Measurements from ENCODE around the gene LDHAL6A. TPM values are rescaled to one million over a fixed set of nuclear protein-coding genes. Genes with fewer than 3 reads are reported as not detected.
"Not testable (repeated sequence)": the region's sequence is repeated elsewhere in the genome, so short reads cannot be mapped to it uniquely, and the experiment has no call there.

Gene LDHAL6A
- polyA plus RNA-seq (2011; rRNA removed) (not detected in 2 replicates), polyA plus RNA-seq (2017; fragmentation: RNase III; extraction: RNeasy Plus Mini Kit Qiagen cat#74134 plus additional on column Dnase treatment) (not detected in 3 replicates), polyA minus RNA-seq (2011; rRNA and poly(A)+ RNA removed) (not detected in 2 replicates)
- not detected in 2 replicates for polyA plus RNA-seq (2012; cell fraction: cytosol; rRNA removed)
- polyA plus RNA-seq (2012; cell fraction: nucleus; rRNA removed) = not detected in 2 replicates

- ATAC-seq (no peak), DNase-seq (ENCODE audit: low read depth in 1 of 2, low spot score in 1 of 2) (no peak), FAIRE-seq (no peak)
- 91% methylated on average over 33 of the region's 47 CpGs for WGBS (ENCODE audit: missing lambda C conversion rate)
- POLR2A ChIA-PET = no interaction called here
- TF ChIP-seq CBX8 (IDR thresholded peaks at IDR 0.05) (no peak), PHF8 (IDR thresholded peaks at IDR 0.05; ENCODE audit: borderline replicate concordance, low read depth) (no peak), GATA3 (IDR thresholded peaks at IDR 0.05; ENCODE audit: borderline replicate concordance) (no peak), NPAS2 (CRISPR knock-in tag; IDR thresholded peaks at IDR 0.05; ENCODE audit: borderline replicate concordance) (no peak), E2F6 (IDR thresholded peaks at IDR 0.05; ENCODE audit: borderline replicate concordance, low read depth) (no peak), ZSCAN20 (CRISPR knock-in tag; IDR thresholded peaks at IDR 0.05) (no peak), POLR2AphosphoS2 (conservative IDR thresholded peaks at IDR 0.05; ENCODE audit: low read length) (no peak), MYC (IDR thresholded peaks at IDR 0.05; ENCODE audit: borderline replicate concordance, low read length) (no peak)
- no peaks in the 10 kb centered on the region for H3K9me3 ChIP-seq
- peaks cover 8% of the 10 kb centered on the region; the same call in 1 of the 3 replicates for H3K4me1 ChIP-seq
- H3K27ac ChIP-seq = no peak within 1 kb of the TSS
- H3K4me3 ChIP-seq = no peak within 1 kb of the TSS
- no peak within 1 kb of the TSS for H3K4me2 ChIP-seq
- CTCF ChIA-PET = no interaction called here
Observed at GRCh38 chr11:18455686-18456372, at the start of gene LDHAL6A. Gene LDHAL6A, plus strand, starts transcription at chr11:18455856. Its CDS starts 825 bp downstream, at chr11:18456681.

DNA sequence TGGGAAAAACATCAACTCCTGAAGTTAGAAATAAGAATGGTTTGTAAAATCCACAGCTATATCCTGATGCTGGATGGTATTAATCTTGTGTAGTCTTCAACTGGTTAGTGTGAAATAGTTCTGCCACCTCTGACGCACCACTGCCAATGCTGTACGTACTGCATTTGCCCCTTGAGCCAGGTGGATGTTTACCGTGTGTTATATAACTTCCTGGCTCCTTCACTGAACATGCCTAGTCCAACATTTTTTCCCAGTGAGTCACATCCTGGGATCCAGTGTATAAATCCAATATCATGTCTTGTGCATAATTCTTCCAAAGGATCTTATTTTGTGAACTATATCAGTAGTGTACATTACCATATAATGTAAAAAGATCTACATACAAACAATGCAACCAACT, 48.3 kb upstream of the LDHAL6A start:
- Histone ChIP-seq H3K4me2 (peak overlapping the region; percentile 63), H3K4me1 (peaks cover 56% of the 10 kb centered on the region), H3K27ac (peak overlapping the region; percentile 46 to 73; a peak in 5 of 6 replicates), H3K4me3 (peak overlapping the region; percentile 18; the same call in 1 of the 3 replicates)
- ChIA-PET CTCF (interaction anchor here (0.6 to 1.8 kb wide), 4 partner anchors 11 to 87 kb away, joined by 3 to 6 read pairs (median 4); no protein-coding TSS in a partner anchor), POLR2A (interaction anchor here (3.3 kb wide), 1 partner anchor 13 kb away, joined by 26 read pairs; the partner anchor contains the start of gene LDHA)
- FAIRE-seq; H3K9me3 ChIP-seq; TF ChIP-seq FOSL2 (IDR thresholded peaks at IDR 0.05): not testable (repeated sequence)
- ATAC-seq = peak; percentile 19 to 65; a peak in 4 of 6 replicates
- 6% methylated on average over 3 of the region's 3 CpGs for WGBS (ENCODE audit: missing lambda C conversion rate)
- peak; percentile 73 for TF ChIP-seq FOSL2 (CRISPR knock-in tag; IDR thresholded peaks at IDR 0.05)
- peak; percentile 29; the same call in 1 of the 2 replicates for TF ChIP-seq GATA3 (IDR thresholded peaks at IDR 0.05; ENCODE audit: borderline replicate concordance)
- TF ChIP-seq, protein P1, sequence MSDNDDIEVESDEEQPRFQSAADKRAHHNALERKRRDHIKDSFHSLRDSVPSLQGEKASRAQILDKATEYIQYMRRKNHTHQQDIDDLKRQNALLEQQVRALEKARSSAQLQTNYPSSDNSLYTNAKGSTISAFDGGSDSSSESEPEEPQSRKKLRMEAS (IDR thresholded peaks at IDR 0.05) = peak; percentile 55
- 0 out of 2 replicates have a peak, but pooled peaks have one; percentile 28 for TF ChIP-seq HOXB13 (CRISPR knock-in tag; IDR thresholded peaks at IDR 0.05; ENCODE audit: low read depth)
- TF ChIP-seq EP300 (IDR thresholded peaks at IDR 0.05) = 0 out of 5 replicates have a peak, but pooled peaks of 1 of the 2 experiments have one; percentile 37
- peak; percentile 57; the same call in 1 of the 2 replicates for TF ChIP-seq JUNB (IDR thresholded peaks at IDR 0.05)
- DNase-seq (ENCODE audit: low read depth in 1 of 2, low spot score in 1 of 2) = peak in 1 of 2 experiments; percentile 82

DNA sequence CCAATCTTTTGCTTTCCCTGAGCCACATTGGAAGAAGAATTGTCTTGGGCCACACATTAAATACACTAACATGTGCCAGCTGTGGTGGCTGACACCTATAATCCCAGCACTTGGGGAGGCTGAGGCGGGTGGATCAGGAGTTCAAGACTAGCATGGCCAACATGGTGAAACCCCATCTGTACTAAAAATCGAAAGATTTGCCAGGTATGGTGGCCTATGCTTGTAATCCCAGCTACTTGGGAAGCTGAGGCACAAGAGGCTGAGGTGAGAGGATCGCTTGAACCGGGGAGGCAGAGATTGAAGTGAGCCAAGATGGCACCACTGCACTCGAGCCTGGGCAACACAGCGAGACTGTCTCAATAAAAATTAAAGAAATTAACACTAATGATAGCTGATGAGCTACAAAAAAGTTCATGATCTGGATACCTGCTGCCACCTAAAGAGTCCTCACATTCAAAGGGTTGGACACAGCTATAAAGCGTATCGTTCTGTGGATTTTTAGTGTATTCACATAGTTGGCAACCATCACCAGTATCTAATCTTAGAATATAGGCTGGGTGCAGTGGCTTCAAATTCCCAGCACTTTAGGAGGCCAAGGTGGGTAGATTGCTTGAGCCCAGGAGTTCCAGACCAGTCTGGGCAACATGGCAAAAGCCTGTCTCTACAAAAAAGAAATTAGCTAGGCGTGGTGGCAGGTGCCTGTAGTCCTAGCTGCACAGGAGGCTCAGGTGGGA, 46.9 kb upstream of the LDHAL6A start:
- Histone ChIP-seq H3K4me3 (no peak overlapping the region), H3K9me3 (no peaks in the 10 kb centered on the region), H3K4me2 (no peak overlapping the region), H3K4me1 (peaks cover 44% of the 10 kb centered on the region), H3K27ac (peak overlapping the region; percentile 38 to 76; a peak in 3 of 6 replicates)
- ChIA-PET POLR2A (interaction anchor here (1.3 to 3.3 kb wide), 3 partner anchors 14 to 119 kb away, joined by 4 to 26 read pairs (median 4); partner anchors contain the start of gene LDHA), CTCF (interaction anchor here (0.6 to 2.1 kb wide), 7 partner anchors 10 to 113 kb away, joined by 3 to 5 read pairs (median 4); partner anchors contain the start of gene LDHA)
- peak in 1 of 2 experiments; percentile 32 for DNase-seq (ENCODE audit: low read depth in 1 of 2, low spot score in 1 of 2)
- no peak for FAIRE-seq
- ATAC-seq = peak in 1 of 2 experiments; percentile 21; a peak in 3 of 6 replicates
- WGBS (ENCODE audit: missing lambda C conversion rate) = 89% methylated on average over 9 of the region's 9 CpGs
- TF ChIP-seq RFX5 (IDR thresholded peaks at IDR 0.05) (no peak), FOSB (CRISPR knock-in tag; IDR thresholded peaks at IDR 0.05) (no peak; the same call in 1 of the 2 replicates), RARB (CRISPR knock-in tag; IDR thresholded peaks at IDR 0.05) (peak; percentile 38; the same call in 1 of the 2 replicates), NFE2L2 (conservative IDR thresholded peaks at IDR 0.05; ENCODE audit: low read length) (no peak), TFCP2L1 (CRISPR knock-in tag; IDR thresholded peaks at IDR 0.05) (peak; percentile 74), BHLHE40 (IDR thresholded peaks at IDR 0.05; ENCODE audit: low read depth, low read length) (no peak), CEBPB (IDR thresholded peaks at IDR 0.05) (no peak)
- TF ChIP-seq, protein P2, sequence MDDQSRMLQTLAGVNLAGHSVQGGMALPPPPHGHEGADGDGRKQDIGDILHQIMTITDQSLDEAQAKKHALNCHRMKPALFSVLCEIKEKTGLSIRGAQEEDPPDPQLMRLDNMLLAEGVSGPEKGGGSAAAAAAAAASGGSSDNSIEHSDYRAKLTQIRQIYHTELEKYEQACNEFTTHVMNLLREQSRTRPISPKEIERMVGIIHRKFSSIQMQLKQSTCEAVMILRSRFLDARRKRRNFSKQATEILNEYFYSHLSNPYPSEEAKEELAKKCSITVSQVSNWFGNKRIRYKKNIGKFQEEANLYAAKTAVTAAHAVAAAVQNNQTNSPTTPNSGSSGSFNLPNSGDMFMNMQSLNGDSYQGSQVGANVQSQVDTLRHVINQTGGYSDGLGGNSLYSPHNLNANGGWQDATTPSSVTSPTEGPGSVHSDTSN (IDR thresholded peaks at IDR 0.05) = 0 out of 2 replicates have a peak, but pooled peaks have one; percentile 13
- TF ChIP-seq, protein P3, sequence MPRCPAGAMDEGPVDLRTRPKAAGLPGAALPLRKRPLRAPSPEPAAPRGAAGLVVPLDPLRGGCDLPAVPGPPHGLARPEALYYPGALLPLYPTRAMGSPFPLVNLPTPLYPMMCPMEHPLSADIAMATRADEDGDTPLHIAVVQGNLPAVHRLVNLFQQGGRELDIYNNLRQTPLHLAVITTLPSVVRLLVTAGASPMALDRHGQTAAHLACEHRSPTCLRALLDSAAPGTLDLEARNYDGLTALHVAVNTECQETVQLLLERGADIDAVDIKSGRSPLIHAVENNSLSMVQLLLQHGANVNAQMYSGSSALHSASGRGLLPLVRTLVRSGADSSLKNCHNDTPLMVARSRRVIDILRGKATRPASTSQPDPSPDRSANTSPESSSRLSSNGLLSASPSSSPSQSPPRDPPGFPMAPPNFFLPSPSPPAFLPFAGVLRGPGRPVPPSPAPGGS (IDR thresholded peaks at IDR 0.05) = no peak; the same call in 2 of the 3 replicates
- TF ChIP-seq, protein P4, sequence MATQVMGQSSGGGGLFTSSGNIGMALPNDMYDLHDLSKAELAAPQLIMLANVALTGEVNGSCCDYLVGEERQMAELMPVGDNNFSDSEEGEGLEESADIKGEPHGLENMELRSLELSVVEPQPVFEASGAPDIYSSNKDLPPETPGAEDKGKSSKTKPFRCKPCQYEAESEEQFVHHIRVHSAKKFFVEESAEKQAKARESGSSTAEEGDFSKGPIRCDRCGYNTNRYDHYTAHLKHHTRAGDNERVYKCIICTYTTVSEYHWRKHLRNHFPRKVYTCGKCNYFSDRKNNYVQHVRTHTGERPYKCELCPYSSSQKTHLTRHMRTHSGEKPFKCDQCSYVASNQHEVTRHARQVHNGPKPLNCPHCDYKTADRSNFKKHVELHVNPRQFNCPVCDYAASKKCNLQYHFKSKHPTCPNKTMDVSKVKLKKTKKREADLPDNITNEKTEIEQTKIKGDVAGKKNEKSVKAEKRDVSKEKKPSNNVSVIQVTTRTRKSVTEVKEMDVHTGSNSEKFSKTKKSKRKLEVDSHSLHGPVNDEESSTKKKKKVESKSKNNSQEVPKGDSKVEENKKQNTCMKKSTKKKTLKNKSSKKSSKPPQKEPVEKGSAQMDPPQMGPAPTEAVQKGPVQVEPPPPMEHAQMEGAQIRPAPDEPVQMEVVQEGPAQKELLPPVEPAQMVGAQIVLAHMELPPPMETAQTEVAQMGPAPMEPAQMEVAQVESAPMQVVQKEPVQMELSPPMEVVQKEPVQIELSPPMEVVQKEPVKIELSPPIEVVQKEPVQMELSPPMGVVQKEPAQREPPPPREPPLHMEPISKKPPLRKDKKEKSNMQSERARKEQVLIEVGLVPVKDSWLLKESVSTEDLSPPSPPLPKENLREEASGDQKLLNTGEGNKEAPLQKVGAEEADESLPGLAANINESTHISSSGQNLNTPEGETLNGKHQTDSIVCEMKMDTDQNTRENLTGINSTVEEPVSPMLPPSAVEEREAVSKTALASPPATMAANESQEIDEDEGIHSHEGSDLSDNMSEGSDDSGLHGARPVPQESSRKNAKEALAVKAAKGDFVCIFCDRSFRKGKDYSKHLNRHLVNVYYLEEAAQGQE (IDR thresholded peaks at IDR 0.05) = peak; percentile 29; the same call in 1 of the 2 replicates

Measured in A549 (cell line).